GM06990 (cell line): ENCODE results near the gene EVA1C.

ENCODE experiments used
- DNase-seq: peaks from one replicate; pipeline ENCODE4 v3.0.0-alpha.2; 2011; ENCODE audit not compliant: insufficient read length; ENCODE audit errors: extremely low read depth
- H3K27me3 ChIP-seq: replicated peaks from 2 replicates; pipeline ENCODE4 v1.6.0; 2011; ENCODE audit warnings: low read length; ENCODE audit not compliant: control insufficient read depth, insufficient read depth
- H3K36me3 ChIP-seq: 2 replicates; pipeline ENCODE4 v1.5.1; 2011; ENCODE audit warnings: low read length; ENCODE audit not compliant: control insufficient read depth, insufficient read depth
- H3K4me3 ChIP-seq: replicated peaks from 2 replicates; pipeline ENCODE4 v1.5.1; 2011; ENCODE audit warnings: low read depth, mild to moderate bottlenecking, control low read depth, low read length
- TF ChIP-seq, protein P1 (sequence below): IDR thresholded peaks from 2 replicates; pipeline ENCODE4 v1.5.1; 2011; ENCODE audit warnings: low read length, control low read depth, mild to moderate bottlenecking, inconsistent platforms; ENCODE audit not compliant: insufficient read depth, poor library complexity, severe bottlenecking

The EVA1C gene

GRCh38 chr21:32377991-32378390 lies 34.5 kb upstream of the EVA1C start:
- H3K4me3 ChIP-seq = no peak overlapping the region
- no peak for DNase-seq
- no peaks in the 10 kb centered on the region for H3K27me3 ChIP-seq
- H3K36me3 ChIP-seq = peaks cover 16% of the 10 kb centered on the region
- TF ChIP-seq, protein P1, sequence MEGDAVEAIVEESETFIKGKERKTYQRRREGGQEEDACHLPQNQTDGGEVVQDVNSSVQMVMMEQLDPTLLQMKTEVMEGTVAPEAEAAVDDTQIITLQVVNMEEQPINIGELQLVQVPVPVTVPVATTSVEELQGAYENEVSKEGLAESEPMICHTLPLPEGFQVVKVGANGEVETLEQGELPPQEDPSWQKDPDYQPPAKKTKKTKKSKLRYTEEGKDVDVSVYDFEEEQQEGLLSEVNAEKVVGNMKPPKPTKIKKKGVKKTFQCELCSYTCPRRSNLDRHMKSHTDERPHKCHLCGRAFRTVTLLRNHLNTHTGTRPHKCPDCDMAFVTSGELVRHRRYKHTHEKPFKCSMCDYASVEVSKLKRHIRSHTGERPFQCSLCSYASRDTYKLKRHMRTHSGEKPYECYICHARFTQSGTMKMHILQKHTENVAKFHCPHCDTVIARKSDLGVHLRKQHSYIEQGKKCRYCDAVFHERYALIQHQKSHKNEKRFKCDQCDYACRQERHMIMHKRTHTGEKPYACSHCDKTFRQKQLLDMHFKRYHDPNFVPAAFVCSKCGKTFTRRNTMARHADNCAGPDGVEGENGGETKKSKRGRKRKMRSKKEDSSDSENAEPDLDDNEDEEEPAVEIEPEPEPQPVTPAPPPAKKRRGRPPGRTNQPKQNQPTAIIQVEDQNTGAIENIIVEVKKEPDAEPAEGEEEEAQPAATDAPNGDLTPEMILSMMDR = no peak

GRCh38 chr21:32378956-32379355 lies 33.5 kb upstream of the EVA1C start:
- DNase-seq = no peak
- Histone ChIP-seq H3K36me3 (peaks cover 23% of the 10 kb centered on the region), H3K4me3 (no peak overlapping the region), H3K27me3 (no peaks in the 10 kb centered on the region)
- TF ChIP-seq, protein P1 = no peak

DNA sequence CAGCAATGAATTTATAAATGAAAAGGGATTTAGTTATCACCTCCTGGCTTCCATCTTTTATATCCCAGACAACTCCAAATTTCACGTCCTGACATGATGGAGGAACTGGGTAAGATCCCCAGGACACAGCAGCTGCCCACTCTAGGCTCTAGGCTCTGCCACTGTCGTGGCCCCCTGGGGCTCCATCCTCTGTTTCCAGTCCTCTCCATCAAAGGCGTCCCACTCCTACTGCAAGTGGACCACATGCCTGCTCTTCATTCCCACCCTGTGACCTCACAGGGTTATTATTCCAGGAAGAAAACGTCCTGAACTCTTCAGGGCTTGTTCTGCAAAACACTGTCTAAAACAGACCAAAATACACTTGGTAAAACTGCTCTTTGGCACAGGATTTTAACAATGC lies 31.6 kb upstream of the EVA1C start:
- no peak overlapping the region for H3K4me3 ChIP-seq
- no peaks in the 10 kb centered on the region for H3K27me3 ChIP-seq
- TF ChIP-seq, protein P1 = no peak
- DNase-seq = no peak
- H3K36me3 ChIP-seq = peaks cover 27% of the 10 kb centered on the region

GRCh38 chr21:32381571-32381970 lies 30.9 kb upstream of the EVA1C start:
- TF ChIP-seq, protein P1 = no peak
- no peak for DNase-seq
- Histone ChIP-seq H3K36me3 (peaks cover 26% of the 10 kb centered on the region), H3K4me3 (no peak overlapping the region), H3K27me3 (no peaks in the 10 kb centered on the region)

- Histone ChIP-seq H3K27me3 (no peaks in the 10 kb centered on the region), H3K4me3 (no peak overlapping the region), H3K36me3 (peaks cover 29% of the 10 kb centered on the region)
- TF ChIP-seq, protein P1 = no peak
- DNase-seq = no peak
Measured at GRCh38 chr21:32382108-32382644, 30.3 kb upstream of the EVA1C start.

DNA sequence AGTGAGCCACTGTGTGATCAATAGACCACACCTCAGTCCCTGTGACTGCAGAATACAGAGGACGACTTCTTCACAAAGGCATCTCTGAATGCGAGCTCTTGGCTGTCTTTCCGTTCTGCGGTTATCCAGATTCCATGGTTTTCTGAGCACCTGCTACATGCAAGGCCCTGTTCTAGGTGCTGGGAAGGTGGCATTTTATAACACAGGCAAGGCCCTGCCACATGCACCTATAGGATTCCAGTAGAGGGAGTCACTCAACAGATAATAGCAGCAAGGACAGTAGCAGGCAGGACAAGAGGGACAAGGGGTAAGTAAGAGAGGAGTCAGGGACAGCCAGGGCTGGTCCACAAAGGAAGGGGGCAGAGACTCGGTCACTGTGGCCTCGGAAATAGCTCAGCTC lies 28.7 kb upstream of the EVA1C start:
- no peak overlapping the region for H3K4me3 ChIP-seq
- TF ChIP-seq, protein P1 = peak; percentile 5
- H3K27me3 ChIP-seq = no peaks in the 10 kb centered on the region
- H3K36me3 ChIP-seq = peaks cover 27% of the 10 kb centered on the region
- no peak for DNase-seq
